ENCODE data around the gene ZCWPW2.
A peak's percentile ranks its signal among the peaks of the same experiment; 100 is the strongest.

Gene ZCWPW2

GRCh38 chr3:28348629-28349468, at the start of gene ZCWPW2, which contains the start of gene AZI2:
Gene ZCWPW2, plus strand, starts transcription at chr3:28348721. Its CDS starts 64,348 bp downstream, at chr3:28413069.
Gene AZI2, minus strand, starts transcription at chr3:28348824. Its CDS starts 8,207 bp downstream, at chr3:28340617.
- peak; percentile 46 to 95 (median 90) for DNase-seq

- no peak for DNase-seq
Measured at GRCh38 chr3:28299705-28300104, 48.8 kb upstream of the ZCWPW2 start.

- DNase-seq = no peak
Measured at GRCh38 chr3:28300345-28300962, 48.1 kb upstream of the ZCWPW2 start.

- no peak for DNase-seq
Measured at GRCh38 chr3:28301688-28302087, 46.8 kb upstream of the ZCWPW2 start.

GRCh38 chr3:28308196-28308595, 40.3 kb upstream of the ZCWPW2 start:
- DNase-seq = no peak

- no peak for DNase-seq
Measured at GRCh38 chr3:28315711-28316110, 32.8 kb upstream of the ZCWPW2 start.

- no peak for DNase-seq
Measured at GRCh38 chr3:28316226-28316625, 32.3 kb upstream of the ZCWPW2 start.

GRCh38 chr3:28317438-28318022, 31.0 kb upstream of the ZCWPW2 start:
- DNase-seq = no peak

GRCh38 chr3:28320981-28321380, 27.5 kb upstream of the ZCWPW2 start:
- no peak for DNase-seq

GRCh38 chr3:28322464-28322863, 26.1 kb upstream of the ZCWPW2 start:
- no peak for DNase-seq

GRCh38 chr3:28326458-28326926, 22.0 kb upstream of the ZCWPW2 start:
- no peak for DNase-seq

- peak in 1 of 14 donors; percentile 11 for DNase-seq
Measured at GRCh38 chr3:28328188-28329151, 20.1 kb upstream of the ZCWPW2 start.

- no peak for DNase-seq
Measured at GRCh38 chr3:28334552-28334951, 14.0 kb upstream of the ZCWPW2 start.

GRCh38 chr3:28335246-28335645, 13.3 kb upstream of the ZCWPW2 start:
- DNase-seq = no peak

GRCh38 chr3:28337230-28337629, 11.3 kb upstream of the ZCWPW2 start:
- DNase-seq = no peak

GRCh38 chr3:28343144-28343543, 5.4 kb upstream of the ZCWPW2 start:
- DNase-seq = no peak

GRCh38 chr3:28345690-28346089, 2.8 kb upstream of the ZCWPW2 start:
- no peak for DNase-seq

- DNase-seq = peak in 5 of 14 donors; percentile 4 to 60 (median 26)
Measured at GRCh38 chr3:28347374-28348264, 902 bp upstream of the ZCWPW2 start.

GRCh38 chr3:28348265-28348628, 274 bp upstream of the ZCWPW2 start:
- DNase-seq = peak in 1 of 14 donors; percentile 18

- DNase-seq = no peak
Measured at GRCh38 chr3:28349469-28350000, 1.0 kb downstream of the ZCWPW2 start.

GRCh38 chr3:28376424-28376823, 27.9 kb downstream of the ZCWPW2 start:
- DNase-seq = no peak

All from C1 segment of cervical spinal cord (tissue), 14 donors.